Colon (tissue), 2 donors: Measurements from ENCODE around the gene ITGB1.
"Not testable (repeated sequence)": the region's sequence is repeated elsewhere in the genome, so short reads cannot be mapped to it uniquely, and the experiment has no call there.

Source experiments
- FAIRE-seq: peaks from 2 replicates; lab custom pipeline; 2012; peaks lifted over from hg19 to GRCh38; lab: Jason Lieb, UNC
- donor health status: control.
- donor health status: control.

The ITGB1 gene

DNA sequence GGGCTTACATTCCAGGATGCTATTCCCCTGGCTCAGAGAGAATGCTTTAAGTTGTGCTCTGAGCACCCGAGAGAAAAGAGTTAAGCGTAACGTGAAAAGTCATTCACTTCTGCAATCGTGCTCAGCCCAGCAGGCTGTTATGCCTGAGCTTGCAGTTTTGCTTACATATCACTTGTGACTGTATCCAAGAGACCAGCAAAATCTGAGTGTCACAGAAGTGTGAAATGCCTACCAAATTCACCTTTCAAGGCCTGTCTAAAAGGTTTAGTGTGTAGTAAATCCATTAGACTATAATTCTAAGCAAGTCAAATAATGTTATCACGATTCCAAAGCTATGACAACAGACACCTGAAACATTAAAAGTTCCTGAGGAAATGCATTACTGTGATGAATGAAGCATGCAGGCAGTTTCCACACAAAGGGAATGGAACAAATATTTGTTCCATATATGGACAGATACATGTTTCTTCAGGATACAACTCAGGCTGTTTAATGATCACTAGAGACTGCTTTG, 20.1 kb downstream of the ITGB1 start:
- FAIRE-seq = no peak

- no peak for FAIRE-seq
These were observed 25.8 kb downstream of the ITGB1 start for GRCh38 chr10:32932225-32932729.

GRCh38 chr10:32931593-32931992, 26.4 kb downstream of the ITGB1 start:
- FAIRE-seq = no peak

- no peak for FAIRE-seq
These were observed 28.0 kb downstream of the ITGB1 start for GRCh38 chr10:32930036-32930435.

DNA sequence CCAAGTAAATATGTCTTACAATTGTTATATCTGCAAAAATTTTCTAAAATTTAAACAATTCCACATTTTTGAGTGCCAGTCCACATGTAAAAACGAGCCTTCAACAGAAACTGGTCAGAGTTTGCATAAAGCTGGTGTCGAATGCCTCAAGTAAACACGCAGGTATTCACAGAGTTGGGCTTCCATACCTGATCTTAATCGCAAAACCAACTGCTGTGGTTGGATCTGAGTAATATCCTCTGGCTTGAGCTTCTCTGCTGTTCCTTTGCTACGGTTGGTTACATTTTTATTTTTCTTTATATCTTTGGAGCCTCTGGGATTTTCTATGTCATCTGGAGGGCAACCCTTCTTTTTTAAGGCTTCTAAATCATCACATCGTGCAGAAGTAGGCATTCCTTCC, 28.4 kb downstream of the ITGB1 start:
- FAIRE-seq = peak; percentile 31

DNA sequence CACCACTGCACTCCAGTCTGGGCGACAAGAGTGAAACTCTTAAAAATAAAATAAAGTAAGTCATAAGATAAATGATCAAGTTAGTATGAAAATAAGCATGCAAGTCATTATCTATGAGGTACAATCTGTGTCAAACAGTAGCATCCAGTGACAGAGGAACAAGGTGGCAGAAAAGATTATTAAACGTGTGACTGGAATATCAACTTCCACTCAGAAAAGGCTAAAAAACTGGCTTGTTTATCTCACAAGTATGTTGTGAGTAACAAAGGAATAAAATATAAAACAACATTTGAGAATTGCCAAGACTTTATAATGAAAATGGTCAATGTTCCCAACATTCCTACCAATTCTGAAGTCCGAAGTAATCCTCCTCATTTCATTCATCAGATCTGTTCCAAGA, 30.3 kb downstream of the ITGB1 start:
- FAIRE-seq = no peak

- FAIRE-seq = no peak
These were observed 34.2 kb downstream of the ITGB1 start for GRCh38 chr10:32923849-32924248.

GRCh38 chr10:32923134-32923533, 34.9 kb downstream of the ITGB1 start:
- FAIRE-seq = no peak

- FAIRE-seq = no peak
These were observed 35.9 kb downstream of the ITGB1 start for GRCh38 chr10:32922170-32922569.

DNA sequence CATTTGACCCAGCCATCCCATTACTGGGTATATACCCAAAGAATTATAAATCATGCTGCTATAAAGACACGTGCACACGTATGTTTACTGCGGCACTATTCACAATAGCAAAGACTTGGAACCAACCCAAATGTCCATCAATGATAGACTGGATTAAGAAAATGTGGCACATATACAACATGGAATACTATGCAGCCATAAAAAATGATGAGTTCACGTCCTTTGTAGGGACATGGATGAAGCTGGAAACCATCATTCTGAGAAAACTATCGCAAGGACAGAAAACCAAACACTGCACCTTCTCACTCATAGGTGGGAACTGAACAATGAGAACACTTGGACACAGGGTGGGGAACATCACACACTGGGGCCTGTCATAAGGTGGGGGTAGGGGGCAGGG, 40.2 kb downstream of the ITGB1 start:
- FAIRE-seq = not testable (repeated sequence)

DNA sequence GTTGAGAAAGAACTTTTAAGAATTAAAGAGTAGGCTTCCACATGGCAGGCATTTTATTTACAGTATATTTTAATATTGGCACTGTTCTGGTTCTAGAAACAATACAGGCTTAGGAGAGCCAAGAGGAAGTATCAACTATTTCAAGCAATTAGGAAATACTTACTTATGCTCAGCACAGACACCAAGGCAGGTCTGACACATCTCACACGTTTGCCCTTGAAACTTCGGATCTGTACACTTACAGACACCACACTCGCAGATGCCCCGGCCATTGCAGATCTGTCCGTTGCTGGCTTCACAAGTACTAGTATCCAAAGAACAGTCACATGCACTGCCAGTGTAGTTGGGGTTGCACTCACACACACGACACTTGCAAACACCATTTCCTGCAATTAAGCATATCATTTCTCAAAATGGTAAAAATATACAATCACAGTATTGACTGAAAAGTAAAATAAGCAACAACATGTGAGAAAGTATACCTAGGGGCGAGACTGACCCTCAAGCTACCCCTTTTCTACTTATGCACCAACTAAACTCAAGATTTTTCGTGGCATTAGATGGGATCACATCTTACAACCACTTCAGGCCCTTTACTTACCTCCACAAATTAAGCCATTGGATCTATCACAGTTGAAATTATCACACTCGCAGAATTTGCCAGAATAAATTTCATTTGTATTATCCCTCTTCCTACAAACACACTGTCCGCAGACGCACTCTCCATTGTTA, 46.6 kb downstream of the ITGB1 start:
- FAIRE-seq = no peak

DNA sequence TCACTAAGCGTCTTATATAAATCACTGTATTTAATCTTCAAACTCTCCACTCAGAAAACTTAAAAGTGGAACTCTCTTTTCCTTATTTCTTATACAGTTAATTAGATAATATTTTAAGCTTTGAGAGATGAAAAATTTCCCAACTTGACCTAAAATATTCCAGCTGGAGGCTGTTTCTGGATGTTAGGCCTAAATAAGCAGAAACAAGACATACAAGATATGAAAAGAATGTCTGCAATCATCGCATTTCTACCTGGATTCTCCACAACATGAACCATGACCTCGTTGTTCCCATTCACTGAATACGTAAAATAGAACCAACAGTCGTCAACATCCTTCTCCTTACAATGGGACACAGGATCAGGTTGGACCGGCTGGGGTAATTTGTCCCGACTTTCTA, 48.1 kb downstream of the ITGB1 start:
- not testable (repeated sequence) for FAIRE-seq

- no peak for FAIRE-seq
These were observed 48.6 kb downstream of the ITGB1 start for GRCh38 chr10:32909456-32909855.

- no peak for FAIRE-seq
These were observed 51.4 kb downstream of the ITGB1 start for GRCh38 chr10:32906595-32906994.

GRCh38 chr10:32905466-32905865, 52.6 kb downstream of the ITGB1 start:
- FAIRE-seq = no peak

DNA sequence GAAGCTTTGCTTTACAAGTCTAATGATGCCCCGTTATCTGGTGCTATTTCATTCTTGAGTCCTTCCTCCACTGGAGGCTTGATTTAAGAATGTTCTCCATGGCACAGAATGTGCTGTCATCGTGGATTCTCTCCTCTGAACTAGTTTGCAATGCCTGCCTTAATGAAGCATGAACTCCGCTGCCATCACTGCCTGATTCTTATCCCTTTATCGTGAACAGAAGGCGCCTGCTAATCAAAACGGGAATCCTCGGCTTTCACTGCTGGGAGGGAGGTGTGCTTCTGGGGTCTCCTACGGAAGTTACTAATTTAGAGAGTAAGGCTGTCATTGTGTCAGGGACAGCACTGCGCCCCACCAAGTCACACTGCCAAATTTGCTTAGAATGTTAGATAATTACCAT, 56.2 kb downstream of the ITGB1 start:
- FAIRE-seq = no peak

- FAIRE-seq = not testable (repeated sequence)
These were observed 62.6 kb downstream of the ITGB1 start for GRCh38 chr10:32895200-32895968.

DNA sequence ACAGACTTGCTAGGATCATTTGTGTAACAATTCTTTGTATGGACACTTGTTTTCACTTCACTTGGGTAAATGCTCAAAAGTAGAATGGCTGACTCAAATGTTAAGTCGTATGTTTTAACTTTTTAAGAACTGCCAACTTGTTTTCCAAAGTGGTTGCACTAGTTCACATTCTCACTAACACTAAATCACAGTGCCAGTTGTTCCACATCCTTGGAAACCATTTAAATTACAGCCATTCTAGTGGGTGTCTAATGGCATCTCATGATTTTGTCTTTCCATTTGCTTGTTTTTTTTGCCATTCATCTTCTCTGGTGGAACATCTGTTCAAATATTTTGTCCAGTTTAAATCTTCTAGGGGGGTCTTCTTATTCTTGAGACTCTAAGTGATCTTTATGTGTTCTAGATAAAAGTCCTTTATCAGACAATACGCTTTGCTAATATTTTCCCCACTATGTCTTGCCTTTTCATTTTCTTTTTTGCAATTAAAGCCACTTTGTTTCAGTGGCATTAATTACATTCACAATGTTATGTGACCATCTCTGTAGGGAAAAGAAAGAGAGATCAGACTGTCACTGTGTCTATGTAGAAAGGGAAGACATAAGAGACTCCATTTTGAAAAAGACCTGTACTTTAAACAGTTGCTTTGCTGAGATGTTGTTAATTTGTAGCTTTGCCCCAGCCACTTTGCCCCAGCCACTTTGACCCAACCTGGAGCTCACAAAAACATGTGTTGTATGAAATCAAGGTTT, 63.9 kb downstream of the ITGB1 start:
- no peak for FAIRE-seq

- FAIRE-seq = no peak
These were observed 64.6 kb downstream of the ITGB1 start for GRCh38 chr10:32893434-32893833.

DNA sequence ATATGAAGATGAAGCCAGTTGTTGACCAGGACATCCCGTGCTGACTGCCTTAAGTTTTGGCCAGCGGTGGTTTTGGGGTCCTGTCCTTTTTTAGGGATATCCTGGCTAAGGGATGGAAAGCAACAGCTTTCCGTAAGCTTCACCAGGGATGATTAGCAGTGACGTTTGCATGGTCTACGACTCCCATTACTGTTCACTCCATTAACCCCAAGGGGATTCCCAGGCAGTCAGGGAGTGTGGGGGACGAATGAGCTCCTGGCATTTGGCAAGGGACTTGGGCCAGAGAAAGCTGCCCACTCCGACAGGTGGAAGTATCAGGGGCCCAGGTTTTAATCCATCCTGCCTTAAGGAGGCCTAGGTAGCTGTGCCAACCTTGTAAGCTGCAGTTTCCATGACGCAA, 66.8 kb downstream of the ITGB1 start:
- no peak for FAIRE-seq

DNA sequence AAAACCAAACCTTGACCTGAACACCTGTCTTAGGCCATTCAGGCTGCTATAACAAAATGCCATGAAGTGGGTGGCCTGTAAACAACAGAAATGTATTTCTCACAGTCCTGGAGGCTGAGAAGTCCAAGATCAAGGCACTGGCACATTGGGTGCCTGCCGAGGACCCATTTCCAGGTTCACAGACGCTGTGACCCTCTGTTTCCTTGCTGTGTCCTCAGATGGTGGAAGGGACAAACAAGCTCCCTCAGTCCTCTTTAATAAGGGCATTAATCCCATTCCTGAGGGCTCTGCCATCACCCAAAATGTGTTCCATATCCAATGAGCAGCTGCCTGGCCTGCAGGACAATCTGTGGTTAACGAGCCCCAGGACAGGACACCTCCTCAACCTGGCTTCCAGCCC, 67.6 kb downstream of the ITGB1 start:
- FAIRE-seq = no peak

- FAIRE-seq = no peak
These were observed 68.3 kb downstream of the ITGB1 start for GRCh38 chr10:32889631-32890212.
